ENCODE data around the gene CSNK1G1.

GRCh38 chr15:64246364-64247189, 109.4 kb downstream of the CSNK1G1 start:
- no peak for TF ChIP-seq CTCF (conservative IDR thresholded peaks at IDR 0.05; ENCODE audit: low read depth, low read length)
- TF ChIP-seq EZH2 (IDR thresholded peaks at IDR 0.05; ENCODE audit: borderline replicate concordance, low read depth, low read length, poor library complexity, severe bottlenecking) = no peak
